Measurements from ENCODE around the gene CELF4.

GRCh38 chr18:37501136-37501535 is 64.5 kb downstream of the CELF4 start:
- TF ChIP-seq EGR1 (IDR thresholded peaks at IDR 0.05) (no peak), USF1 (IDR thresholded peaks at IDR 0.05) (no peak), RAD21 (IDR thresholded peaks at IDR 0.05; ENCODE audit: low read depth) (no peak), CREB1 (IDR thresholded peaks at IDR 0.05; ENCODE audit: low read depth) (no peak), MAX (IDR thresholded peaks at IDR 0.05) (no peak), TAF1 (IDR thresholded peaks at IDR 0.05; ENCODE audit: low read depth) (no peak), CEBPB (IDR thresholded peaks at IDR 0.05) (no peak), TCF12 (IDR thresholded peaks at IDR 0.05; ENCODE audit: low read depth) (no peak), TEAD4 (IDR thresholded peaks at IDR 0.05) (no peak), FOXM1 (IDR thresholded peaks at IDR 0.05; ENCODE audit: borderline replicate concordance, low read depth) (no peak), YY1 (IDR thresholded peaks at IDR 0.05; ENCODE audit: low read depth) (no peak)
- TF ChIP-seq, protein P1, sequence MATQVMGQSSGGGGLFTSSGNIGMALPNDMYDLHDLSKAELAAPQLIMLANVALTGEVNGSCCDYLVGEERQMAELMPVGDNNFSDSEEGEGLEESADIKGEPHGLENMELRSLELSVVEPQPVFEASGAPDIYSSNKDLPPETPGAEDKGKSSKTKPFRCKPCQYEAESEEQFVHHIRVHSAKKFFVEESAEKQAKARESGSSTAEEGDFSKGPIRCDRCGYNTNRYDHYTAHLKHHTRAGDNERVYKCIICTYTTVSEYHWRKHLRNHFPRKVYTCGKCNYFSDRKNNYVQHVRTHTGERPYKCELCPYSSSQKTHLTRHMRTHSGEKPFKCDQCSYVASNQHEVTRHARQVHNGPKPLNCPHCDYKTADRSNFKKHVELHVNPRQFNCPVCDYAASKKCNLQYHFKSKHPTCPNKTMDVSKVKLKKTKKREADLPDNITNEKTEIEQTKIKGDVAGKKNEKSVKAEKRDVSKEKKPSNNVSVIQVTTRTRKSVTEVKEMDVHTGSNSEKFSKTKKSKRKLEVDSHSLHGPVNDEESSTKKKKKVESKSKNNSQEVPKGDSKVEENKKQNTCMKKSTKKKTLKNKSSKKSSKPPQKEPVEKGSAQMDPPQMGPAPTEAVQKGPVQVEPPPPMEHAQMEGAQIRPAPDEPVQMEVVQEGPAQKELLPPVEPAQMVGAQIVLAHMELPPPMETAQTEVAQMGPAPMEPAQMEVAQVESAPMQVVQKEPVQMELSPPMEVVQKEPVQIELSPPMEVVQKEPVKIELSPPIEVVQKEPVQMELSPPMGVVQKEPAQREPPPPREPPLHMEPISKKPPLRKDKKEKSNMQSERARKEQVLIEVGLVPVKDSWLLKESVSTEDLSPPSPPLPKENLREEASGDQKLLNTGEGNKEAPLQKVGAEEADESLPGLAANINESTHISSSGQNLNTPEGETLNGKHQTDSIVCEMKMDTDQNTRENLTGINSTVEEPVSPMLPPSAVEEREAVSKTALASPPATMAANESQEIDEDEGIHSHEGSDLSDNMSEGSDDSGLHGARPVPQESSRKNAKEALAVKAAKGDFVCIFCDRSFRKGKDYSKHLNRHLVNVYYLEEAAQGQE (IDR thresholded peaks at IDR 0.05; ENCODE audit: low read depth), result no peak

Measured in Ishikawa (cell line).